T47D (cell line): ENCODE results near the gene GATM.
"Not testable (repeated sequence)": the region's sequence is repeated elsewhere in the genome, so short reads cannot be mapped to it uniquely, and the experiment has no call there.

Experiments used
- DNase-seq, 2 experiments: peaks; one replicate each; pipeline versions ENCODE4 v3.0.0 to v3.0.0-alpha.2; 2011 to 2012; ENCODE audit warnings: low read depth in 1 of 2, low spot score in 1 of 2
- JUND ChIP-seq: IDR thresholded peaks from 2 replicates; pipeline ENCODE4 v1.6.1; 2012; ENCODE audit warnings: low read depth
- in situ Hi-C: cut with HindIII; loops from 2 replicates; pipeline ENCODE4 v1.10.0; 2016; ENCODE audit warnings: low sequenced_read_pairs, low pct_unique_long_range_greater_than_20kb

The GATM gene

DNA sequence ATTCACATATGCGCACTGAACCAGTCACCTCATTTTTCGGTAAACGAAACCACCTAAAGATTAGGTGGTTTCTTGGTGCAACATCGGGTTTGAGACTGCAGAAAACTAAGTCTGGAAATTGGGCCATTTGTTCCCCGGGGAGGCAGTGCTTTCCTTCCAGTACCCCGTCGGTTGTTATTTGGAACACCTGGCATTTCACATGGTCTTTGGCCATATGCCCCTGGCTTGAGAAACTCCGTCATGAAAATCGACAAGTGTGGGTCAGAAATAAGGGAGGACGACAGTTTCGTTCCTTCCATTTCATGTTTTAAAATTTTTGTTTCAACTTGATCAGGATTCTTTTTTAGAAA lies 544 bp upstream of the GATM start:
- DNase-seq, result no peak
- in situ Hi-C loops, result no loop called here
- no peak for TF ChIP-seq JUND

DNA sequence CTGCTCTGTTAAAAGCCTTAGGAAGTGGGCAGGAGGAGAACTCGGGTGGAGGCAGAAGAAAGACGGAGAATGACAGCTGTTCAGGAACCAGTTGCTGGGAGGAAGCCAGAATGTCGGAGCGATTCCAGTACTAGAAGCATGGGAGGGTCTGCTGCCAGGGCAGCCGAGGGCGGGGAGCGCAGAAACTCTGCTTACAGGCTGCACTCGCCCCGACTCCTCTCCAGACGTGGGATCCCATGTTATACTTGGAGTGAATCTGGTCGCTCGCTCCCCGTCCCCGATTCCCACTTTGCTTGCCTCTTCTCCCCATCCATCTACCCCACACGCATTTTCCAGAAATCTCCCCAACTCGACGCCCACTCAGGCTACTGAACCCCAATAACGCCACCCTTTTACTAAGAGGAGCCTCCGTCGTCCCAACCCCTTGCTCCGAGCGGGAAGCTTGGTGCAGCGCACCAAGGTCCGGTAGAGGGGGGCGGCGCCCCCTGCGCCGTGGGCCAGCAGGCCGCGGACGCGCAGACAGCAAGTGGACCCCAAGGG lies 665 bp downstream of the GATM start:
- in situ Hi-C loops, result no loop called here
- DNase-seq, result no peak
- TF ChIP-seq JUND, result no peak

DNA sequence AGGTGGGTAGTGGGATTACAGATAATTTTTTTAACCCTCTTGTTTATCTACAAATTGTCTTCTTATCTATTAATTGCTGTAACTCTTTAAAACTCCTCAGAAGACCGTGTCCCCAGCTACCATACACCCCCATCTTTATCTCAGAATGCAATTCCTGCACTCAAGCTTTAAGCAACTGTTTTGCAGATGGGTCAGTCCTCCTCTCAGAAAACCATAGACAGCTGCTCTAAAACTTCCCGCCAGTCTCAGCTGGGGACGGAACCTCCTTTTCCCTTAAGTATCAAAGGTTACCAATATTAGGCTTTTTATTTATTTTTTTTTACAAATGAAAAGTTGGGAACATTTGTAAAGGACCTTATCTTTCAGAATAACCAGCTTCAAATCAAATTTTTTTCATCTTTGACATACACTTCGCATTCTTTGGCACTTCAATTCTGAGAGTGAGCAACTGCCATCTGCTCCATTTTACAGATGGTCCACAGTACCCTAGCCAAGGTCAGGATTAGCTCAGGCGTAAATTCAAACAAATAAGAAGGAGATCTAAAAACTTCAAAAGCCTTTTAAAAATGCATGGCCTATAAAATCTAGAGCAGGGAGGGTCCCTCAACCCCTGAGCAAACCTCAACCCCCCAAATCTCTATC lies 1.3 kb downstream of the GATM start:
- in situ Hi-C loops, result no loop called here
- no peak for DNase-seq
- no peak for TF ChIP-seq JUND

DNA sequence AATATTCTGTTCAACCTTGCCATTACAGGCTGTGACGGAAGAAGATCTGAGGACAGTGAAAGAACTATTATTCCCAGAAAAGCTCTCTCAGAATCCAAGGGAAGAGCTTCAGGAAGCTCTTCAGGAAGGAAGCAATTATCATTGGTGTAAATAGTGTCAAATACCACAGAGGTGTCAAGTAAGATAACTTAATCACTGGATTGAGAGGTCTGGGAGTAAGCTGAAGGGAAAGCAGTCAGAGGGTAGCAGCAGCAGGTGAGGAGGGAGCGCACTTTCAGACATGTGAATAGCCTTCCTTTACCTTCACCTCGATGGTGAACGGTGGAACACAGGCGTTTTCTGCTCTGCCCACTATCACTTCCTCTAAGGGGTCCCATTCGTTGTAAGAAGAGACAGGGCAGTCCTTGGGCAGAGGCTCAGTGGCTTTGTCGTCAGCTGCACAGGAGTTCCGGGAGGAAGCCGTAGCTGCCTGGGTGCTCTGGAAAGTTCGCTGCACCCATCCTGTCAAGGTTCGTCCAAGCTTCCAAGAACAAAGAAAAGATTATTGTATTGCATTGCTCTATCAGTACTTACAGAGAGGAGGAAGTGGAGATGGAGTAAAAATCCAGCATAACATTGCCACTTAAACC lies 1.9 kb downstream of the GATM start:
- no peak for TF ChIP-seq JUND
- in situ Hi-C loops, result no loop called here
- no peak for DNase-seq

DNA sequence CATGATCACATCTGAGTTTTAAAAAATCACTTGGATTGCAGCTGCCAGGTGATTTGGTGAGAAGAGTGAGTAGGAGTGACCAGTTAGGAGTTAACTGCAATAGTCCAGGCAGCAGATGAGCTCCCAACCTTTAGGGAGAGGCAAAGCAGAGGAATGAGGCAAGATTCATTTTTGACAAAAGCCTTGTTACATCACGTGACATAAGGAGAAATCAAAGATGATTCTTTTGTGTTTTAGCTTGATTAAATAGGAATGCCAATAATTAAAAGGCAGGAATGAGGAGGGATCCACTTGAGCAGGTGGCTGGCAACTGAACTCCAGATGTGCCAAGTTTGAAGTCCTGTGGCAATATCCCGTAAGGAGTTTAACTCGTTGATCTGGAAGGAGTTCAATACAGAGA lies 2.5 kb downstream of the GATM start:
- no peak for DNase-seq
- no peak for TF ChIP-seq JUND
- in situ Hi-C loops, result no loop called here

DNA sequence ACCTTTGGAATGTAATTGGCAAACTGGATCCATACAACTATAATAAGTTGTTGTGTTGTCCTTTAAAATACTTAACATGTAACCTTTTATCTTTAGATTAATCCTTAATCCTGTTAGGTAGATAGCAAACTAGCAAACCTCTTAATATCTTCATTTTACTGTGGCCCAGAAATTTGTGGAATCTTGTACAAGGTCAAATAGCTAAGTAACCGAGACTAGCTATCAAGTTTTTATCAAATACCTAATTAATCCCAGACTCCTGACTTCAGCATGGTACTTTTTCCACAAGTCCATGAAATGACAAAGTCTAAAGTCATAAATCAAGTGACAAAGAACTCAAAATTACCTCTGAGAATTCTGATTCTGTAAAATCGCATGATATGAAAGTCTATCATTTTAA lies 4.4 kb downstream of the GATM start:
- in situ Hi-C loops, result no loop called here
- no peak for TF ChIP-seq JUND
- no peak for DNase-seq

DNA sequence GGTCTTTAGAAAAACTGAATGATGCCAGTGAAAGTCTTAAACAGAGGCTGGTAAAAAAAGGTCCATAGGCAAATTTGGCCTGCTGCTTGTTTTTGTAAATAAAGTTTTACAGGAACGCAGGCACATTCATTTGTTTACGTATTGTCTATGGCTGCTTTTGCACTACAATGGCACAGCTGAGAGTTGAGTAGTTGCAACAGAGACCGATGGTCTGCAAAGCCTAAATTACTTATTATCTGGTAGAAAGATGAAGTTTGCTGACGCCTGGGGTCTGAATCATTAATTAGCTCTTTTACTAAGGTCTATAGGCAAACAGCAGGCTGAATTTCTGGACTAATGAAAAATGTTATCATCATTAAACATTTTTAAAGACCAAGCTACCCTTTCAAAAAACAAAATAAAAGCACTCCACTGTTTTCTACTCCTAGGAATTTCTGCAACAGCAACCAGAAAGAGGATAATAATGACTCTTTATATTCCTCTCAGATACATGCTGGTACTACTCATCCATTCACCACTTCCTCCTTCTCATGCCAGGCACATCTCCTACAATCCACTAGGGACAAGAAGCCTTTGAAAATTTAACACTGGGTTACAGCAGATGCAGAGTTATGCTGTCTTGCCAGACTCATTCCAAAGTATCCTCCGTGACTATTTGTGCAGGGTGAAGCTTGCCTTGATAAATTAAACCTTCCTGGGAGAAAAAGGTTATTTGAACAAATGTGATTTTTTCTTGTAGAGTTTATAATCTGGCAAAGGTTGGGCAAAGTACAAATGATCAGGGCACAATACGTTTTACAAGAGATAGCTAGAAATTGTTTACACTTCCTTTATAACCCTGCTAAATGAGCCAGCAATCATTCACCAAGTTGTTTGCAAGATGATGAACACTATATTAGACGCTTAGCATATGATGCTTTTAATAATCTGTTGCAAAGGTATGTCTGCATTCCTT lies 6.0 kb downstream of the GATM start:
- in situ Hi-C loops, result no loop called here

DNA sequence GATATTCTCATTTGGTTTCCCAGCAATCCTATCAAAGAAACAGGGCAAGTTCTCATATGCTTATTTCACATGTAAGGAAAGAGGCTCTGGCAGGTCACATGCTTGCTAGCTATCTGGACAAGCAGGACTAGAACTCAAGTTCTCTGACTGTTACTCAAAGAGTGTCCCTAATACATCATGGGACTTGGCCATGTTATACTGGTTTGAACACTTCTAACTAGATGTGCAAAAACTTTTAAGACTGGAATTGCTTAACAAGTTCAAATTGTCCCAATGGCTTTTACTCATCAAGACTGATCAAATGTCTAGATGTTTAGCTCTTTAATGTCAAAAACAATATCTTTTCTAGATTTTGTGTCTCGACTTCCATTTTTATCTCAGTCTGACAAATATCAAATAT lies 6.8 kb downstream of the GATM start:
- no peak for DNase-seq
- in situ Hi-C loops, result no loop called here
- TF ChIP-seq JUND, result no peak

More for the DNA sequence above, 6.0 kb downstream of the GATM start:
- no peak for TF ChIP-seq JUND
- peak; percentile 14 to 30 for DNase-seq

DNA sequence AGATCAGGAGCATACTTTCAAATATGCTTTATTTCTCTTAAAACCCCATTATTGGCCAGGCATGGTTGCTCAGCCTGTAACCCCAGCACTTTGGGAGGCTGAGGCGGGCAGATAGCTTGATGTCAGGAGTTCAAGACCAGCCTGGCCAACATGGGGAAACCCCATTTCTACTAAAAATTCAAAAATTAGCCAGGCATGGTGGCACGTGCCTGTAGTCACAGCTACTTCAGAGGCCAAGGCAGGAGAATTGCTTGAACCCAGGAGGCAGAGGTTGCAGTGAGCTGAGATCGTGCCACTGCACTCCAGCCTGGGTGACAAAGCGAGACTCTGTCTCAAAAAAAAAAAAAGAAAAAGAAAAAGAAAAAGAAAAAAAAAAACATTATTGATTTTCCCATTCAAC lies 8.3 kb downstream of the GATM start:
- in situ Hi-C loops, DNase-seq: not testable (repeated sequence)

DNA sequence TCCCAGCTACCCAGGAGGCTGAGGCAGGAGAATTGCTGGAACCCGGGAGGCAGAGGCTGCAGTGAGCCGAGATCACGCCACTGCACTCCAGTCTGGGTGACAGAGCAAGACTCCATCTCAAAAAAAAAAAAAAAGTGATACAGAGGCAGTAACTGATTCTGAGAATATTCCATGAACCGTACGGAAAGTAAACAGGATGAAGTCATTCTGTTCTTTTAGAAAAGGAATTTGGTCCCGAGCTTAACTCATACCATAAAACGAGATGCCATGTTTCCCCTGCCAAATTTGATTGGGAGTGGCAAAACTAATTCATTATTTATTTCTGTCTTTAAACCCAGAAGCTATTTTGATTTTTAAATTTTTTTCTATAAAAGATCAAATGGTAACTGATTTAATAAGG lies 11.1 kb downstream of the GATM start:
- DNase-seq, in situ Hi-C loops: not testable (repeated sequence)

DNA sequence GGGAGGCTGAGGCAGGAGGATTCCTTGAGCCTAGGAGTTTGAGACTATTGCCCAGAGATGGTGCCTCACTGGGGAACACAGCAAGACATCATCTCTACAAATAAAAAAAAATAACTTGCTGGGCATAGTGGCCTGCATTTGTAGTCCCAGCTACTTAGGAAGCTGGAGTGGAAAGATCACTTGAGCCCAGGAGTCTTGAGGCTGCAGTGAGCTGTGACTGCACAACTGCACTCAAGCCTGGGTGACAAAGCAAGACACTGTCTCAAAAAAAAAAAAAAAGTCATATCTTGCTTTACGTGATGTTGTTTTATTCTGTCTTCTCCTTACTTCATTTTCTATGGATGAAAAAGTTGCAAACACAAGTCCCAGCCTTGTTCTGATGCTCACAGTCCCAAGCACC lies 14.1 kb downstream of the GATM start:
- no peak for TF ChIP-seq JUND
- in situ Hi-C loops, result no loop called here
- DNase-seq, result no peak

DNA sequence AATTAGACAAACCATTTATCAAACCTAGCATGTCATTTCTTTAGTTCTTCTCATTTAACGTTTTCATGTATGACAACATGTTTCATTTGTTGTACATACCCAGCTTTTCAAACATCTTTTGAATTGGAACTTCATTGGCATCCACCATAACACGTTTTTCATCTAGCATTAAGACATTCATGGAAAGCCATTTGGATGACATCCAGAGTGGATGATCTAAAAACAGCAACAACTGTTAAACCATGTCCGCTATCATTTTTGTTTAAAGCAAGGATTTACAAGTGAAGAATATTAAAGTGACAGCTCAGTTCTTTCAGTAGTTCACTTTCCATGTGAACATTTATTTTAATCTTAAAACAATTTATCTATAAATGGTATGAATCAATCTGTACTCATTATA lies 14.5 kb downstream of the GATM start:
- TF ChIP-seq JUND, result no peak
- DNase-seq, result no peak
- in situ Hi-C loops, result no loop called here

DNA sequence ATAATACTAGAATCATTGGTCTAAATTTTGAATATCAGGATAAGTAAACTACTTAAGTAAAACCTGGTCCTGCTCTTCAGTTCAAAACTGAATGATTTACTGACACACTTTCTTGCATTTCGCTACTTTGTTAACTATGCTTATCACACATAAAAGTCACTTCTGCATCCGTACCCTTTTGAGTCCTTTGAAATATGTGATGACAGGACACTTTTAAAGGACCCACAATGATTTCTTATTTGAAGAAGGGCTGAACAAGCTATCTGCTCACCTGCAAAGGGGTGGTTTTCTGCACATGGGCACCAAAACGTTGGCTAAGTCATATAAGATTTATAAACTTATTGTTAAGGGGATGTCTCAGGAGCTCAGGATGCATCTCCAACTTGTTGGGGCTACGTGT lies 15.0 kb downstream of the GATM start:
- in situ Hi-C loops, result no loop called here
- no peak for DNase-seq
- no peak for TF ChIP-seq JUND
